Stomach (tissue), 9 donors: ENCODE data around the gene EXOC2. TPM values are rescaled to one million over a fixed set of nuclear protein-coding genes. Genes with fewer than 3 reads are reported as not detected.

Source experiments
- DNase-seq, 2 donors: peaks; one replicate each; pipeline versions ENCODE4 v3.0.0 to v3.0.0-alpha.2; 2013 to 2019
- H3K27ac ChIP-seq, 5 donors: fragments of 200-600 bp in 4 of 5; sonication (generic) in 4 of 5; one replicate each; pipeline ENCODE4 v1.5.1; 2013 to 2019; ENCODE audit warnings: mild to moderate bottlenecking in 1 of 5, moderate library complexity in 1 of 5
- H3K27me3 ChIP-seq, 3 donors: fragments of 200-600 bp; sonication (generic); one replicate each; pipeline ENCODE4 v1.5.1; 2017 to 2019; ENCODE audit warnings: mixed run types in 1 of 3
- H3K36me3 ChIP-seq, 4 donors: fragments of 200-600 bp; sonication (generic); 1 replicate in 3 of 4; 2 replicates in 1 of 4; pipeline ENCODE4 v1.5.1; 2016 to 2019
- H3K4me1 ChIP-seq, 4 donors: fragments of 200-600 bp; sonication (generic); one replicate each; pipeline ENCODE4 v1.5.1; 2016 to 2019
- H3K4me3 ChIP-seq, 4 donors: fragments of 200-600 bp; sonication (generic) in 3 of 4; one replicate each; pipeline ENCODE4 v1.5.1; 2016 to 2019; ENCODE audit warnings: mild to moderate bottlenecking in 1 of 4
- H3K9me3 ChIP-seq, 4 donors: fragments of 200-600 bp; sonication (generic); one replicate each; pipeline ENCODE4 v1.5.1; 2016 to 2019
- CTCF ChIP-seq, 7 experiments: fragments of 450-650 bp in 4 of 7; fragments of 200-600 bp in 3 of 7; sonication (generic) in 3 of 7; IDR thresholded peaks; one replicate each; pipeline ENCODE4 v1.5.1; 2016 to 2019; ENCODE audit warnings: antibody characterized with exemption in 7 of 7, control low read depth in 2 of 7, mild to moderate bottlenecking in 1 of 7
- EP300 ChIP-seq: sonication (generic); formaldehyde crosslinking; IDR thresholded peaks from one replicate; pipeline ENCODE4 v1.6.1; 2017; ENCODE audit warnings: antibody characterized with exemption
- POLR2A ChIP-seq, 4 donors: fragments of 450-650 bp; IDR thresholded peaks; one replicate each; pipeline ENCODE4 v1.6.1; 2016; ENCODE audit warnings: antibody characterized with exemption in 4 of 4, control low read depth in 2 of 4, mild to moderate bottlenecking in 1 of 4, moderate library complexity in 1 of 4
- POLR2AphosphoS5 ChIP-seq, 3 donors: sonication (generic); formaldehyde crosslinking; IDR thresholded peaks; one replicate each; pipeline ENCODE4 v1.6.1; 2016; ENCODE audit warnings: antibody characterized with exemption in 3 of 3
- WGBS, 5 donors: extraction: QIAGEN DNeasy Blood & Tissue Kit in 3 of 5; methylation state at CpG; one replicate each; pipeline versions ENCODE4 v1.1.5 to v1.1.7; 2013 to 2018; 5-methylcytosine and 5-hydroxymethylcytosine counted together
- intact Hi-C: fragments of 100-400 bp; cut with DNase I; formaldehyde crosslinking; loops from one replicate; pipeline ENCODE4 v1.15.1; 2023; ENCODE audit warnings: low total_unique reads
- polyA plus RNA-seq, 3 donors: library from polyadenylated mRNA; stranded (reverse); fragments of 200-250 nt; gene quantifications; one replicate each; pipeline ENCODE4 v1.2.3, GENCODE V29; 2013
- total RNA-seq, 5 donors: library from RNA; depleted of rRNA; stranded (reverse); fragments of >200 nt; gene quantifications; one replicate each; pipeline versions ENCODE4 v1.1.0 to v1.2.3, GENCODE V29; 2014 to 2016
- donor health status: healthy with polysubstance abuse.
- donor health status: Bipolar disorder and iron deficiency.
- donor health status: healthy.

Gene EXOC2
- total and polyA plus RNA-seq, 8 donors = 5.3 to 39.7 (median 13.8) TPM

GRCh38 chr6:658244-658643, 34.7 kb downstream of the EXOC2 start:
- TF ChIP-seq POLR2AphosphoS5 (IDR thresholded peaks at IDR 0.05) (no peak), CTCF (IDR thresholded peaks at IDR 0.05) (no peak), EP300 (no peak), POLR2A (IDR thresholded peaks at IDR 0.05) (no peak)
- Histone ChIP-seq H3K27ac (no peak overlapping the region), H3K27me3 (no peaks in the 10 kb centered on the region), H3K4me1 (peaks cover 8 to 47% (median 31%) of the 10 kb centered on the region in 4 donors), H3K4me3 (no peak overlapping the region), H3K36me3 (peaks cover 5 to 13% (median 12%) of the 10 kb centered on the region in 4 donors), H3K9me3 (peaks cover 0 to 6% (median 2%) of the 10 kb centered on the region in 4 donors)
- intact Hi-C loops = no loop called here
- 36 to 48% (median 46%) methylated on average over 2 of the region's 2 CpGs for WGBS, 5 donors
- DNase-seq = no peak

- peaks cover 5 to 13% (median 12%) of the 10 kb centered on the region in 4 donors for H3K36me3 ChIP-seq
- intact Hi-C loops = no loop called here
- no peaks in the 10 kb centered on the region for H3K27me3 ChIP-seq
- no peak for DNase-seq
- H3K4me3 ChIP-seq = no peak overlapping the region
- H3K4me1 ChIP-seq = peaks cover 8 to 47% (median 31%) of the 10 kb centered on the region in 4 donors
- peaks cover 0 to 6% (median 2%) of the 10 kb centered on the region in 4 donors for H3K9me3 ChIP-seq
- no peak overlapping the region for H3K27ac ChIP-seq
- TF ChIP-seq POLR2A (IDR thresholded peaks at IDR 0.05) (no peak), CTCF (IDR thresholded peaks at IDR 0.05) (no peak), EP300 (no peak), POLR2AphosphoS5 (IDR thresholded peaks at IDR 0.05) (no peak)
- 50 to 84% (median 67%) methylated on average over 1 of the region's 1 CpG for WGBS, 5 donors
These were observed 35.2 kb downstream of the EXOC2 start for GRCh38 chr6:657743-658142.

GRCh38 chr6:656460-657252, 36.3 kb downstream of the EXOC2 start, which contains the start of gene HUS1B:
HUS1B (minus strand) TSS chr6:657100; CDS start chr6:656944, 156 bp downstream.
- Histone ChIP-seq H3K4me1 (peaks cover 8 to 44% (median 31%) of the 10 kb centered on the region in 4 donors), H3K27ac (no peak within 1 kb of the TSS), H3K36me3 (peaks cover 5 to 13% (median 12%) of the 10 kb centered on the region in 4 donors), H3K4me3 (no peak within 1 kb of the TSS), H3K9me3 (peaks cover 0 to 6% (median 2%) of the 10 kb centered on the region in 4 donors), H3K27me3 (no peaks in the 10 kb centered on the region)
- intact Hi-C loops = no loop called here
- WGBS, 5 donors = 96 to 98% (median 97%) methylated on average over 62 to 73 of the region's 73 CpGs
- TF ChIP-seq POLR2AphosphoS5 (IDR thresholded peaks at IDR 0.05) = no peak
- no peak for TF ChIP-seq EP300
- TF ChIP-seq POLR2A (IDR thresholded peaks at IDR 0.05) = no peak
- no peak for TF ChIP-seq CTCF (IDR thresholded peaks at IDR 0.05)
- no peak for DNase-seq

GRCh38 chr6:654136-654535, 38.8 kb downstream of the EXOC2 start:
- H3K27ac ChIP-seq = no peak overlapping the region

More at GRCh38 chr6:654136-654535, 38.8 kb downstream of the EXOC2 start:
- H3K4me3 ChIP-seq = no peak overlapping the region
- H3K9me3 ChIP-seq = peaks cover 0 to 6% (median 2%) of the 10 kb centered on the region in 4 donors
- peaks cover 0 to 19% (median 14%) of the 10 kb centered on the region in 4 donors for H3K4me1 ChIP-seq
- H3K36me3 ChIP-seq = peaks cover 5 to 13% (median 12%) of the 10 kb centered on the region in 4 donors
- WGBS, 5 donors = 64 to 95% (median 82%) methylated on average over 4 of the region's 4 CpGs
- no peak for DNase-seq
- intact Hi-C loops = no loop called here
- TF ChIP-seq CTCF (IDR thresholded peaks at IDR 0.05) = no peak
- TF ChIP-seq POLR2AphosphoS5 (IDR thresholded peaks at IDR 0.05) = no peak
- TF ChIP-seq EP300 = no peak
- no peak for TF ChIP-seq POLR2A (IDR thresholded peaks at IDR 0.05)
- no peaks in the 10 kb centered on the region for H3K27me3 ChIP-seq
